ENCODE measurements around the gene NEUROD1. TPM values are rescaled to one million over a fixed set of nuclear protein-coding genes. Genes with fewer than 3 reads are reported as not detected.

The NEUROD1 gene
- total RNA-seq, 1 donor, result not detected

GRCh38 chr2:181682795-181683517 lies 2.6 kb upstream of the NEUROD1 start:
- no peaks in the 10 kb centered on the region for H3K79me2 ChIP-seq (ENCODE audit: insufficient read depth, low read length)
- no peaks in the 10 kb centered on the region for H4K20me1 ChIP-seq (ENCODE audit: insufficient read depth, low read length)
- TF ChIP-seq, protein P1, sequence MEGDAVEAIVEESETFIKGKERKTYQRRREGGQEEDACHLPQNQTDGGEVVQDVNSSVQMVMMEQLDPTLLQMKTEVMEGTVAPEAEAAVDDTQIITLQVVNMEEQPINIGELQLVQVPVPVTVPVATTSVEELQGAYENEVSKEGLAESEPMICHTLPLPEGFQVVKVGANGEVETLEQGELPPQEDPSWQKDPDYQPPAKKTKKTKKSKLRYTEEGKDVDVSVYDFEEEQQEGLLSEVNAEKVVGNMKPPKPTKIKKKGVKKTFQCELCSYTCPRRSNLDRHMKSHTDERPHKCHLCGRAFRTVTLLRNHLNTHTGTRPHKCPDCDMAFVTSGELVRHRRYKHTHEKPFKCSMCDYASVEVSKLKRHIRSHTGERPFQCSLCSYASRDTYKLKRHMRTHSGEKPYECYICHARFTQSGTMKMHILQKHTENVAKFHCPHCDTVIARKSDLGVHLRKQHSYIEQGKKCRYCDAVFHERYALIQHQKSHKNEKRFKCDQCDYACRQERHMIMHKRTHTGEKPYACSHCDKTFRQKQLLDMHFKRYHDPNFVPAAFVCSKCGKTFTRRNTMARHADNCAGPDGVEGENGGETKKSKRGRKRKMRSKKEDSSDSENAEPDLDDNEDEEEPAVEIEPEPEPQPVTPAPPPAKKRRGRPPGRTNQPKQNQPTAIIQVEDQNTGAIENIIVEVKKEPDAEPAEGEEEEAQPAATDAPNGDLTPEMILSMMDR (IDR thresholded peaks at IDR 0.05; ENCODE audit: extremely low read depth, low read depth, low read length), result no peak
- H2AFZ ChIP-seq (ENCODE audit: low read length), result no peak overlapping the region
- no peaks in the 10 kb centered on the region for H3K4me1 ChIP-seq (ENCODE audit: insufficient read depth, low read length)
- no peaks in the 10 kb centered on the region for H3K9me3 ChIP-seq (ENCODE audit: low read depth, low read length)
- peak; percentile 65 for DNase-seq (ENCODE audit: insufficient read length, low spot score, missing footprints)
- no peak overlapping the region for H3K27ac ChIP-seq (ENCODE audit: low read depth, low read length)
- H3K4me2 ChIP-seq (ENCODE audit: insufficient read depth, low read length), result no peak overlapping the region
- no peaks in the 10 kb centered on the region for H3K36me3 ChIP-seq (ENCODE audit: insufficient read depth, low read length)
- H3K4me3 ChIP-seq (ENCODE audit: insufficient read depth, low read length), result no peak overlapping the region
- peaks cover 89% of the 10 kb centered on the region for H3K27me3 ChIP-seq (ENCODE audit: insufficient read depth, low read length)

DNA sequence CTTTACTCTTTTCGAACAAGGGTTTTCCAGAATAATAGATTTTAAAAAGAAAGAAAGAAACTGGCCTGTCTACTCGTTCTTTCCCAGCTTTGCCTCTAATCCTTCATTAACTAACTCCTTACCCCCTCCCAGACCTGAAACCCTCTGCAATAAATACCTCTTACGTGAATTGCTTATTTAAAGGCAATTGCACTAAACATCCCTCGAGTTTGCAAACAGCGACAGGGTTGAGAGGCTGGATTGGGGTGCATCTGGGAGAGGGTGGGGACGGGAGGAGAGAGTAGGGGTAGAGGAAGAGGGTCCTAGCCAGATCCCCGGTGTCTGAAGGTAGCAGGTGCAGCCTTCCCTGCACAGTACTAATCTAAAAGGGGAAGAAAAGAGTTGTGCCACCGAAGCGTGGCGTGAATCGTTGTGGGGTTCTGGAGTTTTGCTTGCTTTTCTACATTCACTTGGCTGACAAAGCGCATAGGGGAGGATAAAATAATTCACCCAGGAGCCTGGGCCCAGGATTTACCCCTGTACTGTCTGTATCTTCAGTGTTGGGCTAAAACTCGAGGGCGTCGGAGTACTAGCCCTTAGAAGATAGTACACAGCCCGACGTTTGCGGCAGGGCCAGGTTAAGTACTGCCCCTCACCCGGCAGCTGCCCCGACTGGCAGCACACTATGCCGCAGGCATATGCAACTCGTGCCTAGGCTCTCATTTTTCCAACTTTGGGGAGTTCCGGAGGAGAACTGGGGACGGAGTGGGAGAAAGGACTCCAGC lies 1.9 kb upstream of the NEUROD1 start:
- H3K79me2 ChIP-seq (ENCODE audit: insufficient read depth, low read length), result no peaks in the 10 kb centered on the region
- no peak overlapping the region for H3K4me3 ChIP-seq (ENCODE audit: insufficient read depth, low read length)
- no peak overlapping the region for H3K4me2 ChIP-seq (ENCODE audit: insufficient read depth, low read length)
- no peaks in the 10 kb centered on the region for H3K4me1 ChIP-seq (ENCODE audit: insufficient read depth, low read length)
- H3K9me3 ChIP-seq (ENCODE audit: low read depth, low read length), result no peaks in the 10 kb centered on the region
- peaks cover 94% of the 10 kb centered on the region for H3K27me3 ChIP-seq (ENCODE audit: insufficient read depth, low read length)
- H3K36me3 ChIP-seq (ENCODE audit: insufficient read depth, low read length), result no peaks in the 10 kb centered on the region
- H3K27ac ChIP-seq (ENCODE audit: low read depth, low read length), result no peak overlapping the region
- peak; percentile 58 for DNase-seq (ENCODE audit: insufficient read length, low spot score, missing footprints)
- TF ChIP-seq, protein P1 (IDR thresholded peaks at IDR 0.05; ENCODE audit: extremely low read depth, low read depth, low read length), result no peak
- no peaks in the 10 kb centered on the region for H4K20me1 ChIP-seq (ENCODE audit: insufficient read depth, low read length)
- H2AFZ ChIP-seq (ENCODE audit: low read length), result no peak overlapping the region

DNA sequence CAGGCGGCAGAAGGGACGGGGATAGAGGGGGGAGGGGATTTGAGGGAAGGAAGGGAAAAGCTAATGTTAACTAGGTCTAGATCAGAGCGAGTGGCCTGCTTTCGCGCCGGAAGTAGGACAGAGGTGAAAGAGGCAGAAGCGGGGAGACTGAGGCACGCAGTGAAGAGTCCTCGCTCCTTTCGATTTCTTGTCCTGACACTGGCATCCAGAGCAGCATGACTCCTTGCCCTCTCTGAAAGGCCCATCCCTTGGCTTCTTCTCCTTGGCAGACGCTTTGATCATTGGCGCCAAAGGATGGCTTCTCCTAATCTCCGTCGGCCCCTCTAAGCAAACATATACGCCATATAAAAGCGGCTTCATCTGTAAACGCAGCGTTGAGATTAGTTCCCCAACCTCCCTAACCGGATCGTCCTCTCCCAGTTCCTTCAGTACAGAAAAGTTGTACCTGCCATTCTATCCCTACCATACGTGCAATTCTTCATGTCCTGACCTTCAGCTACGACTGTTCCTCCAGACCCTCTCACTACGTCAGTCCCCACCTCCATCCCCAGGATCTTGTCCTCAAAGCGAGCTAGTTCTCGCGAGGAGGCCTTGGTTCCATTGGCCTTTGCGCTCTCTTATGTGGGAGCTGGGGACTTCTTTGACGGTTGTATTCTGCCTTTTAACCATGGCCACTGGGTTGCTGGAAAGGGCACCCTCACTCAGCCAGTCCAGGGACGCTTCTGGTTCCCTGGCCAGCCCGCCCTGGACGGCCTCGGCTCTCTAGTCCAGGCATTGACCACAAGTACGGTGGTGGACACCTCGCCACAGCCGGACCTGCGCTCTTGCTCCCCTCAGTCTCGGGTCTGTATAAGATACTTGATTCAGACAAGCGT lies 857 bp upstream of the NEUROD1 start:
- Histone ChIP-seq H3K4me1 (ENCODE audit: insufficient read depth, low read length) (no peaks in the 10 kb centered on the region), H4K20me1 (ENCODE audit: insufficient read depth, low read length) (no peaks in the 10 kb centered on the region), H3K79me2 (ENCODE audit: insufficient read depth, low read length) (no peaks in the 10 kb centered on the region), H2AFZ (ENCODE audit: low read length) (no peak overlapping the region), H3K4me2 (ENCODE audit: insufficient read depth, low read length) (peak overlapping the region; percentile 60), H3K27me3 (ENCODE audit: insufficient read depth, low read length) (peaks cover 85% of the 10 kb centered on the region), H3K4me3 (ENCODE audit: insufficient read depth, low read length) (no peak overlapping the region), H3K36me3 (ENCODE audit: insufficient read depth, low read length) (no peaks in the 10 kb centered on the region), H3K27ac (ENCODE audit: low read depth, low read length) (no peak overlapping the region), H3K9me3 (ENCODE audit: low read depth, low read length) (no peaks in the 10 kb centered on the region)
- DNase-seq (ENCODE audit: insufficient read length, low spot score, missing footprints), result peak; percentile 82
- TF ChIP-seq, protein P1 (IDR thresholded peaks at IDR 0.05; ENCODE audit: extremely low read depth, low read depth, low read length), result no peak

All from osteoblast (primary cell).